GM13977 (cell line): ENCODE measurements around the gene FBXO9.

Experiments used
- DNase-seq: peaks from one replicate; pipeline ENCODE4 v3.0.0; 2012; ENCODE audit warnings: low spot score
- CTCF ChIP-seq: IDR thresholded peaks from 2 replicates; pipeline ENCODE4 v1.5.1; 2012; ENCODE audit warnings: mild to moderate bottlenecking, control low read depth; ENCODE audit not compliant: insufficient read depth; ENCODE audit errors: extremely low read depth, missing control alignments
- in situ Hi-C: fragments of 300-500 bp; cut with MboI; formaldehyde crosslinking; loops from one replicate; pipeline ENCODE4 v1.12.0; 2022; ENCODE audit warnings: low sequenced_read_pairs, low pct_unique_long_range_greater_than_20kb, mixed read lengths, inconsistent platforms; ENCODE audit not compliant: unreplicated experiment

Gene FBXO9

GRCh38 chr6:53124131-53124800 lies 59.1 kb downstream of the FBXO9 start:
- TF ChIP-seq CTCF, result no peak
- DNase-seq, result no peak
- in situ Hi-C loops, result no loop called here

GRCh38 chr6:53125276-53125675 lies 60.1 kb downstream of the FBXO9 start:
- in situ Hi-C loops, result no loop called here
- no peak for DNase-seq
- no peak for TF ChIP-seq CTCF

GRCh38 chr6:53128842-53129241 lies 63.6 kb downstream of the FBXO9 start:
- TF ChIP-seq CTCF, result no peak
- no peak for DNase-seq
- in situ Hi-C loops, result no loop called here

GRCh38 chr6:53130569-53131290 lies 65.5 kb downstream of the FBXO9 start:
- DNase-seq, result no peak
- in situ Hi-C loops, result no loop called here
- TF ChIP-seq CTCF, result no peak

GRCh38 chr6:53133961-53134360 lies 68.8 kb downstream of the FBXO9 start:
- DNase-seq, result no peak
- TF ChIP-seq CTCF, result no peak
- in situ Hi-C loops, result no loop called here

- in situ Hi-C loops, result no loop called here
- TF ChIP-seq CTCF, result no peak
- no peak for DNase-seq
These were observed 69.5 kb downstream of the FBXO9 start for GRCh38 chr6:53134601-53135235.
